HepG2 (cell line): ENCODE results near the gene C9orf50. TPM values are rescaled to one million over a fixed set of nuclear protein-coding genes. Genes with fewer than 3 reads are reported as not detected.

ENCODE experiments used
- ELK4 ChIP-seq: sonication (generic); formaldehyde crosslinking; IDR thresholded peaks from 2 replicates; pipeline ENCODE4 v1.9.0; 2021; ENCODE audit warnings: missing genetic modification reagents, borderline replicate concordance
- FOXC1 ChIP-seq: sonication (generic); formaldehyde crosslinking; IDR thresholded peaks from 2 replicates; pipeline ENCODE4 v1.8.0; 2022; ENCODE audit warnings: mild to moderate bottlenecking, missing genetic modification reagents, borderline replicate concordance
- GABPB1 ChIP-seq: IDR thresholded peaks from 2 replicates; pipeline ENCODE4 v1.6.1; 2016; ENCODE audit warnings: mild to moderate bottlenecking, missing genetic modification reagents, moderate library complexity, missing compliant biosample characterization
- MEIS2 ChIP-seq: sonication (generic); formaldehyde crosslinking; IDR thresholded peaks from 2 replicates; pipeline ENCODE4 v1.9.0; 2021; ENCODE audit warnings: mild to moderate bottlenecking, missing genetic modification reagents
- MZF1 ChIP-seq: sonication (generic); formaldehyde crosslinking; IDR thresholded peaks from 2 replicates; pipeline ENCODE4 v1.8.1; 2023; ENCODE audit warnings: mild to moderate bottlenecking, missing genetic modification reagents, borderline replicate concordance
- PPARG ChIP-seq: conservative IDR thresholded peaks from 2 replicates; pipeline ENCODE4 v1.6.1; 2016; ENCODE audit warnings: missing biosample characterization, missing genetic modification reagents
- PREB ChIP-seq: sonication (generic); formaldehyde crosslinking; IDR thresholded peaks from 2 replicates; pipeline ENCODE4 v1.4.0; 2020; ENCODE audit warnings: missing genetic modification reagents
- RBAK ChIP-seq: sonication (generic); formaldehyde crosslinking; IDR thresholded peaks from 2 replicates; pipeline ENCODE4 v1.5.1; 2020; ENCODE audit warnings: mild to moderate bottlenecking, missing genetic modification reagents
- SALL1 ChIP-seq: sonication (generic); formaldehyde crosslinking; IDR thresholded peaks from 2 replicates; pipeline ENCODE4 v1.8.0; 2022; ENCODE audit warnings: mild to moderate bottlenecking, missing genetic modification reagents
- SMAD3 ChIP-seq: sonication (generic); formaldehyde crosslinking; IDR thresholded peaks from 2 replicates; pipeline ENCODE4 v1.4.0; 2020; ENCODE audit warnings: missing genetic modification reagents
- SRSF1 ChIP-seq: fragments of 200-400 bp; formaldehyde crosslinking; optimal IDR thresholded peaks from 2 replicates; pipeline ENCODE3; 2017; ENCODE audit warnings: mild to moderate bottlenecking, low read depth, low read length, moderate library complexity
- ZBTB37 ChIP-seq: sonication (generic); formaldehyde crosslinking; IDR thresholded peaks from 2 replicates; pipeline ENCODE4 v1.4.0; 2020; ENCODE audit warnings: mild to moderate bottlenecking, missing genetic modification reagents
- ZBTB43 ChIP-seq: sonication (generic); formaldehyde crosslinking; conservative IDR thresholded peaks from 2 replicates; pipeline ENCODE4 v1.4.0; 2020; ENCODE audit warnings: missing genetic modification reagents
- ZNF224 ChIP-seq: sonication (generic); formaldehyde crosslinking; IDR thresholded peaks from 2 replicates; pipeline ENCODE4 v1.5.0; 2020; ENCODE audit warnings: mild to moderate bottlenecking, missing genetic modification reagents
- ZNF232 ChIP-seq: sonication (generic); formaldehyde crosslinking; IDR thresholded peaks from 2 replicates; pipeline ENCODE4 v1.4.0; 2020; ENCODE audit warnings: missing genetic modification reagents, borderline replicate concordance
- ZNF282 ChIP-seq: fragments of 450-650 bp; IDR thresholded peaks from 2 replicates; pipeline ENCODE4 v1.6.1; 2018; ENCODE audit not compliant: partially characterized antibody
- ZNF296 ChIP-seq: sonication (generic); formaldehyde crosslinking; conservative IDR thresholded peaks from 2 replicates; pipeline ENCODE4 v1.5.0; 2020; ENCODE audit warnings: mild to moderate bottlenecking, missing genetic modification reagents
- ZNF572 ChIP-seq: sonication (generic); formaldehyde crosslinking; IDR thresholded peaks from 2 replicates; pipeline ENCODE4 v1.5.1; 2020; ENCODE audit warnings: mild to moderate bottlenecking, missing genetic modification reagents
- ZNF614 ChIP-seq: IDR thresholded peaks from 2 replicates; pipeline ENCODE4 v1.6.1; 2018; ENCODE audit warnings: missing biosample characterization, missing genetic modification reagents, inconsistent platforms, borderline replicate concordance
- polyA plus RNA-seq, 8 experiments: library from polyadenylated mRNA; depleted of rRNA in 3 of 8; stranded (reverse) in 7 of 8; unstranded in 1 of 8; fragments of >200 nt; fragmentation: Illumina TruSeq in 4 of 8; extraction: Trizol in 4 of 8; gene quantifications; 2 replicates each; pipeline versions ENCODE4 v1.2.1 to v1.2.3, GENCODE V29; 2011 to 2016; ENCODE audit warnings: low read depth in 4 of 8, missing spikeins in 1 of 8, mixed read lengths in 1 of 8; ENCODE audit not compliant: insufficient read depth in 1 of 8
- total RNA-seq, 5 experiments: library from RNA; depleted of rRNA; stranded (reverse); fragments of >200 nt; fragmentation: Illumina TruSeq; extraction: Trizol; gene quantifications; 2 replicates each; pipeline ENCODE4 v1.2.3, GENCODE V29; 2016; ENCODE audit warnings: low read depth in 1 of 5

C9orf50 gene
- total and polyA plus RNA-seq, 2 of the 13 experiments (the other 11 are each of a cell fraction or from before 2014, with no cell fraction given), result not detected

GRCh38 chr9:129597355-129598088, 23.4 kb downstream of the C9orf50 start (continued):
- peak; percentile 62; the same call in 1 of the 2 replicates for TF ChIP-seq ZNF296
- TF ChIP-seq PPARG (CRISPR knock-in tag), result peak; percentile 76
- no peak; the same call in none of the 2 replicates for TF ChIP-seq FOXC1
- TF ChIP-seq ZNF614 (CRISPR knock-in tag), result peak; percentile 58
- TF ChIP-seq GABPB1, result peak; percentile 89
- no peak for TF ChIP-seq ZNF282
- no peak for TF ChIP-seq ZNF572 (CRISPR knock-in tag)
- TF ChIP-seq ZBTB37 (CRISPR knock-in tag), result peak; percentile 32
- peak; percentile 89; the same call in 1 of the 2 replicates for TF ChIP-seq SMAD3
- TF ChIP-seq SRSF1, result no peak
- 0 out of 2 replicates have a peak, but pooled peaks have one; percentile 38 for TF ChIP-seq ELK4 (CRISPR knock-in tag)
- TF ChIP-seq PREB (CRISPR knock-in tag), result no peak
- no peak for TF ChIP-seq MZF1 (CRISPR knock-in tag)
- peak; percentile 42; the same call in 1 of the 2 replicates for TF ChIP-seq ZNF232 (CRISPR knock-in tag)
- TF ChIP-seq SALL1 (CRISPR knock-in tag), result peak; percentile 80
- TF ChIP-seq RBAK (CRISPR knock-in tag), result no peak; the same call in 1 of the 2 replicates
- TF ChIP-seq ZNF224, result no peak
- TF ChIP-seq MEIS2 (CRISPR knock-in tag), result peak; percentile 85
- peak; percentile 68 for TF ChIP-seq ZBTB43 (CRISPR knock-in tag)
